HFFc6 (cell line): Measurements from ENCODE around the gene DNAH3. TPM values are rescaled to one million over a fixed set of nuclear protein-coding genes. Genes with fewer than 3 reads are reported as not detected.
"Not testable (repeated sequence)": the region's sequence is repeated elsewhere in the genome, so short reads cannot be mapped to it uniquely, and the experiment has no call there.

Source experiments
- DNase-seq: peaks from one replicate; pipeline ENCODE4 v3.0.0-alpha.2; 2018
- H3K27ac Mint-ChIP-seq: 2 replicates; pipeline ENCODE4 v1.8.0; 2020; ENCODE audit warnings: mild to moderate bottlenecking, mixed read lengths
- H3K27me3 Mint-ChIP-seq: 2 replicates; pipeline ENCODE4 v1.8.0; 2021; ENCODE audit warnings: mild to moderate bottlenecking, moderate library complexity, mixed read lengths; ENCODE audit not compliant: insufficient read depth
- H3K36me3 Mint-ChIP-seq: 2 replicates; pipeline ENCODE4 v1.8.0; 2021; ENCODE audit warnings: low read depth, mixed read lengths
- H3K4me1 Mint-ChIP-seq: 2 replicates; pipeline ENCODE4 v1.8.0; 2020; ENCODE audit warnings: low read depth, mixed read lengths
- H3K4me3 Mint-ChIP-seq: 2 replicates; pipeline ENCODE4 v1.8.0; 2020; ENCODE audit warnings: mild to moderate bottlenecking, moderate library complexity, mixed read lengths
- H3K9me3 Mint-ChIP-seq: 2 replicates; pipeline ENCODE4 v1.8.0; 2020; ENCODE audit warnings: mild to moderate bottlenecking, mixed read lengths
- CTCF ChIP-seq: fragments of 200-600 bp; sonication (generic); IDR thresholded peaks from 2 replicates; pipeline ENCODE4 v1.5.0; 2021; ENCODE audit warnings: antibody characterized with exemption, mild to moderate bottlenecking
- total RNA-seq, 6 experiments: library from RNA; stranded (reverse); fragmentation: NEBNext Ultra II Directional; extraction: Animal tissue kit (Norgen Biotek cat#: 25700); gene quantifications; 2 replicates in 1 of 6; 3 replicates in 5 of 6; pipeline ENCODE4 v1.2.3, GENCODE V29; 2021

DNAH3 gene
- total RNA-seq, 6 experiments from 2014 or later: not detected

GRCh38 chr16:21071741-21072140 lies 78.9 kb downstream of the DNAH3 start:
- no peak for TF ChIP-seq CTCF
- H3K27ac Mint-ChIP-seq: no peak overlapping the region
- H3K4me3 Mint-ChIP-seq: no peak overlapping the region
- no peaks in the 10 kb centered on the region for H3K4me1 Mint-ChIP-seq
- H3K9me3 Mint-ChIP-seq: no peaks in the 10 kb centered on the region
- no peaks in the 10 kb centered on the region; the same call in 1 of the 2 replicates for H3K36me3 Mint-ChIP-seq
- no peak for DNase-seq
- H3K27me3 Mint-ChIP-seq: peaks cover 25% of the 10 kb centered on the region

- TF ChIP-seq CTCF: no peak
- Mint-ChIP-seq H3K4me1 (no peaks in the 10 kb centered on the region), H3K27ac (no peak overlapping the region), H3K9me3 (no peaks in the 10 kb centered on the region), H3K36me3 (no peaks in the 10 kb centered on the region; the same call in 1 of the 2 replicates), H3K27me3 (peaks cover 26% of the 10 kb centered on the region), H3K4me3 (no peak overlapping the region)
- no peak for DNase-seq
Measured at GRCh38 chr16:21070564-21070963, 80.1 kb downstream of the DNAH3 start.

GRCh38 chr16:21069986-21070385 lies 80.7 kb downstream of the DNAH3 start:
- DNase-seq: no peak
- no peak for TF ChIP-seq CTCF
- no peaks in the 10 kb centered on the region for H3K9me3 Mint-ChIP-seq
- no peaks in the 10 kb centered on the region; the same call in 1 of the 2 replicates for H3K36me3 Mint-ChIP-seq
- H3K27me3 Mint-ChIP-seq: peaks cover 26% of the 10 kb centered on the region
- H3K4me3 Mint-ChIP-seq: no peak overlapping the region
- no peaks in the 10 kb centered on the region for H3K4me1 Mint-ChIP-seq
- H3K27ac Mint-ChIP-seq: no peak overlapping the region

GRCh38 chr16:21064203-21064602 lies 86.4 kb downstream of the DNAH3 start:
- no peaks in the 10 kb centered on the region for H3K4me1 Mint-ChIP-seq
- no peak overlapping the region for H3K4me3 Mint-ChIP-seq
- H3K36me3 Mint-ChIP-seq: no peaks in the 10 kb centered on the region
- H3K27me3 Mint-ChIP-seq: peaks cover 24% of the 10 kb centered on the region
- no peak for DNase-seq
- H3K27ac Mint-ChIP-seq: no peak overlapping the region
- TF ChIP-seq CTCF: no peak
- no peaks in the 10 kb centered on the region for H3K9me3 Mint-ChIP-seq

DNA sequence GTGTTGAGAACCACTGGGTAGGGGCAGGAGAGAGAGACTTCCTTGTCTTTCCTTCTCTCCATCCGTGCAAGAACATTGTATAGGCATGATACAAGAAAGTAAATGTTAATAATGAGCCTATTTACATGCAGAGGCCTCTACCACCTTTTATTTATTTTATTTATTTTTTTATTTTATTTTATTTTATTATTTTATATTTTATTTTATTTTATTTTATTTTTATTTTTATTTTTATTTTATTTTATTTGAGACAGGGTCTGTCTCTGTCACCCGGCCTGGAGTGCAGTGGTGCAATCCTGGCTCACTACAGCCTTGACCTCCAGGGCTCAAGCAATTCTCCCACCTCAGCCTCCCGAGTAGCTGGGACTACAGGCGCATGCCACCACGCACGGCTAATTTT lies 87.3 kb downstream of the DNAH3 start:
- not testable (repeated sequence) for H3K4me1 Mint-ChIP-seq, H3K36me3 Mint-ChIP-seq, H3K4me3 Mint-ChIP-seq, H3K27ac Mint-ChIP-seq, DNase-seq, H3K9me3 Mint-ChIP-seq
- H3K27me3 Mint-ChIP-seq: peaks cover 22% of the 10 kb centered on the region

DNA sequence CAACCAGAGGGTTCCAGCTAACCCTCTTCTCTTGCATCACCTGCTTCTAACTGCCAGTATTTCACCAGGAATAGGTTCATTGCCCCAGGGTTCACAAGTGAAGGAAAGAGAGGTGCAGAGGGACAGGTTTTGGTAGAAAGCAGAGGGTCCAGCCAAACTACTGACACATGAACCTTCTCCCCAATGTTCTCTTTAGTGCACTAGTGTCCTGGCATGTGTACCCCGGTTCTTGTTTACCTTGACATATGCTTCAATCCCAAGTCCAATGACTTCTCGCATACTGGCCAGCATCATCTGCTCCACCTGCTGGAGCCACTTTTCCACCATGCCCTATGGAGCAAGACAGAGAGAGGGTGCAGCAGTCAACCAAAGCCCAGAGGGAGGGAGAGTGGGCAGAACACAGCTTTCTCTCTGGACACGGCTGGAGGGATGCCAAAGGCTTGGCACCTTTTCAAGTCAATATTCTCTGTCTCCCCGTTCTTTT lies 90.6 kb downstream of the DNAH3 start:
- Mint-ChIP-seq H3K9me3 (no peaks in the 10 kb centered on the region), H3K36me3 (no peaks in the 10 kb centered on the region), H3K4me1 (no peaks in the 10 kb centered on the region), H3K4me3 (no peak overlapping the region), H3K27ac (no peak overlapping the region), H3K27me3 (peaks cover 10% of the 10 kb centered on the region)
- no peak for DNase-seq
- no peak for TF ChIP-seq CTCF
